Tongue (tissue), 3 donors: ENCODE data around the gene DNAJB2. TPM values are rescaled to one million over a fixed set of nuclear protein-coding genes. Genes with fewer than 3 reads are reported as not detected.
"Not testable (repeated sequence)": the region's sequence is repeated elsewhere in the genome, so short reads cannot be mapped to it uniquely, and the experiment has no call there.

Source experiments
- DNase-seq: peaks from one replicate; pipeline ENCODE4 v3.0.0-alpha.2; 2015
- small RNA-seq: library from RNA; depleted of rRNA; stranded (forward); fragments of <200 nt; gene quantifications from one replicate; pipeline ENCODE3, GENCODE V24; 2014; ENCODE audit warnings: low replicate concordance
- total RNA-seq: library from RNA; depleted of rRNA; stranded (reverse); fragments of >200 nt; gene quantifications from one replicate; pipeline ENCODE4 v1.2.3, GENCODE V29; 2014

The DNAJB2 gene
- total RNA-seq, 1 donor from 2014 or later: 96.5 TPM

DNA sequence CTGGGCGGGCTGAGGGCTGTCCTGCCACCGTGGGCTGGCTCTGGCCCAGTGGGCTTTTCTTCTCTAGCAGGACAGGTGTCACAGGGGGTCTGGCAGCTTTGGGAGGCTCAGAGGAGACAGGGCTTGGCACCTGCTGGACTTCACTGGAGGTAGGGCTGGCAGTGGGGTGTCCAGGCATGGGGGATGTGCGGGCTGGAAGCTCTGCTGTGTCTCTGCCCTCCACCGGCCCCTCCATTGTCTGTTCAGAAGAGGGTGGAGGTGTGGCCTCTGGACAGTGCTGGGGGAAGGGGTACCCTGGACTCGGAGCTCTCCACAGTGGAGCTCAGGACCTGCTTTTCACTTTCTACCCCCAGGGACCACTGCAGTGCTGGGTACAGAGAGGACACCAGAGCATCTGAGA is 20.9 kb downstream of the DNAJB2 start:
- no peak for DNase-seq

DNA sequence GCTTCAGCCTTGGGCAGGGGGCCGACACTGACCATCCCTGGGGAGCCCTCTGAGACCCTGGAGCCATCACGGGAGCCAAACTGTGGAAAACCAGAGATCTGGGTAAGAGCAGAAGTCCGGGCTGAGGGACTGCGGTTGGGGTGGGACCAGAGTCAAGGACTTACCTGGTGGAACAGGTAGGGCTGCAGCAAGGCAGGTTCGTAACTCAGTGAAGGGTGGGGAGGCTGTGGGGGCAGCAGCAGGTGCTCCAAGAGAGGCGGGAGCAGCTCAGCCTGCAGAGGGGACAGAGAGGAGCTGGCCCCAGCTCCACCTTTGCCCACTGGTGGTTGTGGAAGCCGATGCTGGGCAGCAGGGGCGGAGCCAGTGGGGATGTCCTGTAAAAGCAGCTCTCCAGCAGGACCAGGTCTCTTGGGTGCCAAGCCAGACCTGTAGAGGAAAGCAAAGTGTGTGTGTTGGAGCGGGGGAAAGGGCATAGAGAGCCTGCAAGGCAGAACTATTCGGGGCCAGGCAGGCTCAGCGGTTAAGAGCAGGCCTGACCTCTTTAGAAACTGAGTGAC is 23.3 kb downstream of the DNAJB2 start:
- no peak for DNase-seq

DNA sequence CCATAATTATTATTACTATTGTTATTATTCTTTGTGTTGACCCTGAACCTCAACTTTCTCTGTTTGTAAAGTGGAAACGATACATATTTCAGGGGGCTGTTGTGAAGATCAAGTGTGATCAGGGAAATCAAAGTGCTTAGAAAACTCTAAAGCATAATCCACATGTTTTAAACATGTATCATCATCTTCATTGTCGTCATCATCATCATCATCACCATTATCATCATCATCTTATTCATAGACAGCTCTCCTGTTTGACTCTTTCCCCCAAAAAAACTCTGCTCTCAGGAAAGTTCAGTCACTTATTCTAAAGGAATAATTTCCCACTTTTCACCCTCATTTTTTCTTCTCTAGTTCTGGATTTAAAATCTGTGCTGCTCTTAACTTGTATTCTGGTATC is 25.1 kb downstream of the DNAJB2 start:
- DNase-seq: no peak

DNA sequence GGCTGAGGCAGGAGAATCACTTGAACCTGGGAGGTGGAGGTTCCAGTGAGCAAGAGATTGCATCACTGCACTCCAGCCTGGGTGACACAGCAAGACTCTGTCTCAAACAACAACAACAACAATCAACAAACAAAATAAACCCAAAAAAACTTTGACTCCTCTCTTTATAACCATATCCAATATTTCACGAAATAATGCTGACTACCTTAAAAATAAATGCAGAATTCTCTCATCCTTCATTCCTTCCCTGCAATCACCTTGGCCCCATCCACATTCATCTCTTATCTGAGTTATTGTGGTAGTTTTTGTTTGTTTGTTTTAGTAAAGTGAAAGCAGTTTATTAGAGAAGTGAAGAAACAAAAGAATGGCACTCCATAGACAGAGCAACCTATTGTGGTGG is 26.9 kb downstream of the DNAJB2 start:
- DNase-seq: no peak

DNA sequence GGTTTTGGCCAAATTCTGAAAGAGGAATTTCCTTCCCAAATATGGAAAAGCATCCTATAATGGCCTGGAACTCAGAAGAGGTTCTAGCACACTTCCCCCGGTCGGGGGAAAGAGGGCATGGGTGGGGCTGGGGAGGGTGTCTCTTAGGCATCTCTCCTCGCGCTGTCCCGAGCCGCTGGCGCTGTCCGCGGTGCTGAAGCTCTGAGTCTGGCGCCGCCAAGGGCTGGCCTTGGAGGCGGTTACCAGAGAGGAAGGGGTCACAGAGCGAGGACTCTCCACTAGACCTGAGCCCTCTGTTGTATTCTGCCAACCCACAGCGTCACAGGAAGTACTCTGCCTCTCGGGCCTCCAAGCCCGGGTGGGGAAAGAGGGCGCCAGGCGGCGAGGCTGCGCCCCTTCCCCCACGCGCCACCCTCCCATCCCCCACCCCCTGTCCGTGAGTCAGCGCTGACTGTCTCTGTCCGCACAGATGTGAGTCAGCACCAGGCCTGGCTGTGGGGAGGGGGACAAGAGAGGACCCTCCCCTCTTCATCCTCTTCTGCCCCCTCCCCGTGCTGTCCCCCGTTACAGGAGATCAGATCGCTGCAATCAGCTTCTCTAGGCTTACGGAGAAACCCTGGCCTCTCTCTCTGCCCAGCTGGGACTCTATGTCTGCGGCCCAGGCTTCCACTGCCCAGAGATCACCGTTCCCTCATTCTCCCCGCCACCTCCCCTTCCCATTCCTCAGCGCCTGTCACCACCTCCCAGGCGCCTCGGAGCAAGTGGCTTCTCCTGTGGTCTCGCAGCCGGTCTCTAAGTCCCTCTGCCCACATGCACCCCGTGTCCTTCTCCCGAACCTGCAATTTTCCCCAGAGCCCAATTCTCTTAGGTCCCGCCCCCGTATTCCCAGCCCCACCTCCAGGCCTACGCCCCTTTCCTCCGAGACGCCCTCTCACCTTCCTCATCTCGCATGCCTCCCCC is 29.3 kb downstream of the DNAJB2 start:
- DNase-seq: peak; percentile 87

DNA sequence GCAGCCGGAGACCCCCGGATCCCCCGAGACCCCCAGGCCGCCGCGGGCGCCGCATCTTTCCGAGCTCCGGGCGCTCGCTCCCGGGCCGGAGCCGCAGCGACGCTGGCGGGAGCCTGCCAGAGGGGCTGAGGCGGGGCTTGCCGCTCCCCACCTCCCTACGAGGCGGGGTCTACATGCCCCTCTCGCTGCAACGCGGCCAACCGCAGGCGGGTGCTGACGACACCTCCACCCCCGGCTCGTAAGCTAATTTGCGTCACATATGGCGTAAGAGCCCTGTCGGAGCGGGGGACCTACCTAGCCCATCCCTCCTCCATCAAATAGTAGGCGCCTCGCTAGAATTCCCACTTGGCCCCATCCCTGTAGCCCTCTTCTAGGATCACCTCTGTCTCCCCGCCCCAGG is 30.1 kb downstream of the DNAJB2 start, which contains the start of gene PTPRN:
Gene PTPRN, minus strand, starts transcription at position 124 of the 400 bp plus-strand sequence. Its CDS starts 69 bp downstream, at position 55.
- no peak for DNase-seq

DNA sequence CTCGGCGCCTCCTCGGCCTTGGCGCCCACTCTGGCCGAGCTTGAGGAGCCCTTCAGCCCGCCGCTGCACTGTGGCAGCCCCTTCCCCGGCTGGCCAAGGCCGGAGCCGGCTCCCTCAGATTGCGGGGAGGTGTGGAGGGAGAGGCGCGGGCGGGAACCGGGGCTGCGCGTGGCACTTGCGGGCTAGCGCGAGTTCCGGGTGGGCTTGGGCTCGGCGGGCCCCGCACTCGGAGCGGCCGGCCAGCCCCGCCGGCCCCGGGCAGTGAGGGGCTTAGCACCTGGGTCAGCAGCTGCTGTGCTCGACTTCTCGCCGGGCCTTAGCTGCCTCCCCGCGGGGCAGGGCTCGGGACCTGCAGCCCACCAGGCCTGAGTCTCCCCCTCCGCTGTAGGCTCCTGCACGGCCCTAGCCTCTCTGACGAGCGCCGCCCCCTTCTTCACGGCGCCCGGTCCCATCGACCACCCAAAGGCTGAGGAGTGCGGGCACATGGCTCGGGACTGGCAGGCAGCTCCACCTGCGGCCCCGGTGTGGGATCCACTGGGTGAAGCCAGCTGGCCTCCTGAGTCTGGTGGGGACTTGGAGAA is 33.6 kb downstream of the DNAJB2 start:
- not testable (repeated sequence) for DNase-seq

DNA sequence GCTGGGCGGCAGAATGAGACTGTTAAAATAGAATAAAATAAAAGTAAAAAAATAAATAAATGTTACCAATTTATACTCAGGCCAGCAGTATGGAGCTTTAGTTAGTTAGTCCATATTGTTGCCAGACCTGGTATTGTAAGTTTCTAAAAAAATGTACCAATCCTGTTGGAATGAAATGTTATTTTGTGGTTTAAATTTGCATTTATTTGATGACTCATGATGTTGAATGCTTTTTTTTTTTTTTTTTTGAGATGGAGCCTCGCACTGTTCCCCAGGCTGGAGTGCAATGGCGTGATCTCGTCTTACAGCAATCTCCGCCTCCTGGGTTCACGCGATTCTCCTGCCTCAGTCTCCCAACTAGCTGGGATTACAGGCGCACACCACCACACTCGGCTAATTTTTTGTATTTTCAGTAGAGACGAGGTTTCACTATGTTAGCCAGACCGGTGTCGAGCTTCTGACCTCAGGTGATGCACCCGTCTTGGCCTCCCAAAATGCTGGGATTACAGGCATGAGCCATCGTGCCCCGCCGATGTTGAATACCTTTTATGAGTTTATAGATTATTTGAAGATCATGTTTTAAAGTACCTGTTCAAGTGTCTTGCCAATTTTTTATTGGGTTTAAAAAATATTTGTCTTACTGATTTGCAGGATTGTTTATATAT is 35.8 kb downstream of the DNAJB2 start:
- DNase-seq: no peak

DNA sequence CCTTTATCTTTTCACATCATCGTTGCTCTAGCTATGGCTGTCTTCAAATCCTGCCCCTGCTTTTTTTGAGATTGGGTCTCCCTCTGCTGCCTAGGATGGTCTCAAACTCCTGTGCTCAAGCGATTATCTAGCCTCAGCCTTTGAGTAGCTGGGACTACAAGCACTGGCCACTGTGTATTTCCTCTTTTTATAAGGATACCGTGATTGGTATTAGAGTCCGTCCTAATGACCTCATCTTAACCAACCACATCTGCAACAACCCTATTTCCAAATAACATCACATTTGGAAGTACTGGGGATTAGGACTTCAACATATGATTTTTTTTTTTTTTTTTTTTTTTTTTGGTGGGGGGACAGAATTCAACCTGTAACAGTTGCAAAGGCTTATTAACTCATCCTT is 44.3 kb downstream of the DNAJB2 start:
- no peak for DNase-seq

DNA sequence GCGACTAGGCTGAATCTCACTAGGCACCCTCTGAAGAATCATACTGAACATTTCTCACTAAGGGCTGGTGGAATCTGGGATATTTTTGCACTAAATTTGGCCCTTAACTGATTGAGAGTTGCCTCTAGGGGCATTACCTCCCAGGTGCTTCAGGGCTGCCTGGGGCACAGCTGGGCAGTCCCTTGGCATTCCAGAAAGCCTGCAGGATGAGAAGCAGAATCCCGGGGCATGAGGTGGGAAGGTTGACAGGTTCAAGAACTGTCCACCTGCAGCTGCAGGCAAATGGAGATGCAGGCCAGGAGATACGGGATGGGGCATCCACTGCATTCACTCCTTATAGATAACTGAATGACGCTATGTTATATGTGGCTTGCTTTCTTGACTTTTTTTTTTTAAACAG is 46.0 kb downstream of the DNAJB2 start:
- DNase-seq: no peak

DNA sequence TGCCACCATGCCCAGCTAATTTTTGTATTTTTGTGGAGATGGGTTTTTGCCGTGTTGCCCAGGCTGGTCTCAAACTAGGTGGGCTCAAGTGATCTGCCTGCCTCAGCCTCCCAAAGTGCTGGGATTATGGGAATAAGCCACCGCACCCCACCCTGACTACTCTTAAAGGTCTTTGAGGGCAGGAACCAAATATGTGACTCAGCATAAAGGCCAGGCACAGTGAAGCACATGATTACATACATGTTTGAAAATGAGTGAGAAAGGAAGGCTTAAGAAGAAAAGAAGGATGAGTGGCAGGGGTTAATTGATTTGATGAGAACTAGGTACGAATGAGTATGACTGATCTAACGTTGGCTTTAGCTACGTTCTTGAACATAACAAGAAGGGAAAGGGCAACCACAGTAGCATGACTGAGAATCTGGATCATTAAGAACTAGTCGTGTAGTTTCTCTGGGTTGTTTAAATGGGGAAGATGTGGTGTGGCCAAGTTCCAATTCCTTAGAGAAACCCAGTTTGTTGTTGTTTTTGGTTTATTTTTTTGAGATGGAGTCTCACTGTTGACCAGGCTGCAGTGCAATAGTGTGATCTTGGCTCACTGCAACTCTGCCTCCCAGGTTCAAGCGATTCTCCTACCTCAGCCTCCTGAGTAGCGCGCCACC is 46.6 kb downstream of the DNAJB2 start:
- DNase-seq: no peak

DNA sequence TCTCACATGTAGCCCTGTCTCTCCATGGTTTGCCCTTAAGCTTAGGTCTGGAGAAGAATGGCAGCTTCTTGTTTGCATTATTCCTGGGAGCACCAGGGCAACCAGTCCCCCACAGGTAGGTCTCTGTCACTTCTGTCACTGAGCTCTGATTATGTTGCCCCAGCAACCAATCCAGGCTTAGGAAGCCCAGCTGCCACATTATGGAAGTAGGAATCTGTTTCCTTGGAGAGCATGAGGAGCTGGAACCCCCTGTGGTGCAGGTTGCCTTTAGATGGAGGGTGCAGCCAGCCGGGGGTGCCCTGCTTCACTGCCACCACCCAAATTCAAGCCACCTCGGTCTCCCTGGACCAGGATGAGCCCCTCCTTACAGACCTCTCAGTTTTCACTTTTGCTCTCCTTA is 48.6 kb downstream of the DNAJB2 start:
- no peak for DNase-seq

DNA sequence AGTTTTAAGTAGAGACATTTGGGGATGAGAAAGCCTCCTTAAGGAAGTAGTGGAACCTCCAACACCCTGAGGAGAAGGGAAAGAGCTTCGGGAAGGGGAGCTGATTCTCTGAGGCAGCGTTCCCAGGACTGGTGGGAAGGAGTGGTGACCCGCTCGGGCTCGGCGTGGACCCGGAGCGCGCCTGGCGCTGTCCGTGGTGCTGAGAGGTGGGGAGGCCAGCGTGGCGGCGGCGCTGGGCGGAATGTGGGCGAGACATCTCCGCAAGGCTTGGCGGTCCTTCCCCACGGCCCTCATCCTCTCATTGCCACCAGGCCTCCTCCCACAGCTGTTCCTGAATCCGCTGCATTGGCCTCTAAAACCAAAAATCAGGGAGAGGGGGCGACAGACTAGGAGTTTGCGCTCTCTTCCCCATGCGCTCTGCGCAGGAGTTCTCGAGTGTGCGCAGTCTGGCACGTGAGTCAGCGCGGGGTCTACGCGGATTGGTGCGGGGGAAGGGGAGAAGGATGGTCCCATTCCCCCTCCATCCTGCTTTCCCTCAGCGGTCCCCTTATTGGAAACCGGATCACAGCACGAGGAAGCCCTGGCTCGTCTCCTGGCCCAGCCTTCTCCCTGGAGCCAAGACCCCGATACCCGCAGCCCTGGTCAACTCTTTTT is 52.5 kb downstream of the DNAJB2 start:
- peak; percentile 77 for DNase-seq

DNA sequence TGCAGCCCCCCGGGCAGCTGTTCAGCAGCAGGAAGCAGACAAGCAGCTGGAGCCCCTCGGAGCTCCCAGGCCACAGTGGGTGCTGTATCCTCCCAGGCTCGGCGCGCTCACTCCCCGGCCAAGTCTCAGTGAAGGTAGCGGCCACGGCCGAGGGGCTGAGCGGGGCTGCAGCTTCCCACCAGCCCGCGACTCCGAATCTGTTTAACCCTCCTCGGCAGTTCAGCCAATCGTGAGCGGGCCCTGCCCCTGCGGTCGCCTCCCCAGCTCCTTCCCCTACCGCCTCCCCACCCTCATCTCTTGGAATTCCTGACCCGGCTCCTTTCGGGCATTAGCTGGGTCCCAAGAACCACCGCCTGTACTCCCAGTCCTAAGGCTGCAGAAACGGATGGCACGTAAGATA is 53.4 kb downstream of the DNAJB2 start, which contains the start of gene RESP18:
Gene RESP18, minus strand, starts transcription at position 203 of the 400 bp plus-strand sequence.
- no peak for DNase-seq

DNA sequence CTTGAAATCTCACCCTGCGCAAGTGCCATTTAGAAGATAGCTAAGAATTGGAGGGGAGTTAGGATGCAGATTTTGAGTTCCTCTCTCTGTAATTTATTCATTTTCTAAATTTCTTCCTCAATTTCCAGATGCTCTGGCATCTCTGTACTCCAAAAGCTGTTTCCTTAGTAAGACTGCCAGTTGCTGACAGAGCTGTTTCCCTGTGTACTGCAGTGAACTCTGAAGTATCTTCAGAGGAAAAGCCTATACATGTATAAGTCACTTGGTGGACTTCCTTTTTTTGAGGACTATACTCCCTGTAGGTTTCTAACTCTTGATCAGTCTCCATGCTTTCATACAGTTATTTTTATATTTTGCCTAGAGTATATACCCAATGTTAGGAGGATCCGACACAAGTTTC is 54.9 kb downstream of the DNAJB2 start:
- no peak for DNase-seq

DNA sequence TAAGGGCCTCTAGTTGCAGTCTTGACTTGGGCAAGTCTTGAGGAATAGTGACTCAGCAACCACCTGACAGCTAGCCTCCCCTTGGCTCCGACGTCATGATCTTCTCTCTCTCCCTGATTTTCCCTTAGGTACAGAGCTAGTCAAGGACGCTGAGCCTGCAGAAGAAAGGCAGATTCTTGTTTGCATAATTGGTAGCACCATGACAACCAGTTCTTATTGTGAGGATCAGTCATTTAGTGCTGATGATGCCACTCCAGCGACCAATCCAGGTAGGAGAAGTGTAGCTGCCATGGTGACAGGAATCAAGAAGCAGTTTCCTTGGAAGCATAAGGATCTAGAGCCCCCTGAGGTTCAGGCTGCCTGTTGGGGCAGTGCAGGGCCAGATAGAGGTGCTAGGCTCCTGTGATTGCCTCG is 56.2 kb downstream of the DNAJB2 start:
- no peak for DNase-seq

Small RNAs within 50 kb of the gene (small RNA-seq; reads per million reads assigned to genes)
- gene MIR153-1: 0.18 reads per million, percentile 16 among the genes with 10 or more reads in this experiment

Other genes with a start within 250 kb of the DNAJB2 start
- not detected for gene CFAP65, start 237.8 kb upstream of the DNAJB2 start, total RNA-seq
- gene IHH, start 218.4 kb upstream of the DNAJB2 start, total RNA-seq: not detected
- gene NHEJ1, start 118.6 kb upstream of the DNAJB2 start, total RNA-seq: 12.8 TPM
- gene SLC23A3, start 109.3 kb upstream of the DNAJB2 start, total RNA-seq: 0.92 TPM
- gene CNPPD1, start 102.4 kb upstream of the DNAJB2 start, total RNA-seq: 23.9 TPM
- gene RETREG2, start 101.1 kb upstream of the DNAJB2 start, total RNA-seq: 35.0 TPM
- 24.4 TPM for gene ZFAND2B, start 72.6 kb upstream of the DNAJB2 start, total RNA-seq
- 35.3 TPM for gene ABCB6, start 60.4 kb upstream of the DNAJB2 start, total RNA-seq
- 51.9 TPM for gene ATG9A, start 49.7 kb upstream of the DNAJB2 start, total RNA-seq
- 41.0 TPM for gene ANKZF1, start 49.6 kb upstream of the DNAJB2 start, total RNA-seq
- 5.2 TPM for gene GLB1L, start 33.9 kb upstream of the DNAJB2 start, total RNA-seq
- gene STK16, start 33.9 kb upstream of the DNAJB2 start, total RNA-seq: 10.5 TPM
- not detected for gene TUBA4B, start 26.1 kb upstream of the DNAJB2 start, total RNA-seq
- gene TUBA4A, start 25.4 kb upstream of the DNAJB2 start, total RNA-seq: 76.1 TPM
- gene PTPRN, start 30.0 kb downstream of the DNAJB2 start, total RNA-seq: 0.31 TPM
- not detected for gene RESP18, start 53.4 kb downstream of the DNAJB2 start, total RNA-seq
- gene DNPEP, start 108.5 kb downstream of the DNAJB2 start, total RNA-seq: 33.4 TPM
- 5,232 TPM for gene DES, start 139.0 kb downstream of the DNAJB2 start, total RNA-seq
- gene SPEG, start 155.5 kb downstream of the DNAJB2 start, total RNA-seq: 136 TPM
- gene GMPPA, start 219.5 kb downstream of the DNAJB2 start, total RNA-seq: 21.0 TPM
- gene ASIC4, start 235.1 kb downstream of the DNAJB2 start, total RNA-seq: 0.10 TPM